Ovary (tissue), 3 donors: ENCODE data around the gene PYM1.

Source experiments
- EP300 ChIP-seq: sonication (generic); formaldehyde crosslinking; IDR thresholded peaks from one replicate; pipeline ENCODE4 v1.6.1; 2017; ENCODE audit warnings: antibody characterized with exemption
- POLR2A ChIP-seq: fragments of 450-650 bp; IDR thresholded peaks from one replicate; pipeline ENCODE4 v1.6.1; 2017; ENCODE audit warnings: antibody characterized with exemption, mild to moderate bottlenecking, moderate library complexity
- TF ChIP-seq, protein P1 (sequence below), 3 donors: fragments of 450-650 bp in 2 of 3; fragments of 200-600 bp in 1 of 3; IDR thresholded peaks; one replicate each; pipeline versions ENCODE4 v1.5.1 to v1.8.0; 2016 to 2022; ENCODE audit warnings: antibody characterized with exemption in 3 of 3, mild to moderate bottlenecking in 1 of 3
- donor health status: DM: no; HTN: no; CAD: no.

DNA sequence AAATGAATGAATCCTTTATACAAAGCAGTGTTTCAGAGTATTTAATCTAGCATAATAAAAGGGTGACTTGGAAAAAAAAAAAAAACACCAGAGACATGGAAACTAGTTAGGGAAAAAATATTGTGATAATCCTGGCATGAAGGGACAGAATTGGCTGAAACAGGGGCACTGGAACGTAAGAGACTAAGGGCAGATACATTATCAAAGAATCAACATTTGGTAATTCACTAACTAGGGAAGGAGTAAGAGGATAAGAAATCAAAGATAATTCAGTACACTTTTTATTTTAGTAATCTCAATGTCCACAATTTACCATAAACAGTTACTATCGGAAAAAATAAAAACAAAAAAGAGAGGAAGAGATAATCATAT is 18.2 kb downstream of the PYM1 start:
- TF ChIP-seq, protein P1, sequence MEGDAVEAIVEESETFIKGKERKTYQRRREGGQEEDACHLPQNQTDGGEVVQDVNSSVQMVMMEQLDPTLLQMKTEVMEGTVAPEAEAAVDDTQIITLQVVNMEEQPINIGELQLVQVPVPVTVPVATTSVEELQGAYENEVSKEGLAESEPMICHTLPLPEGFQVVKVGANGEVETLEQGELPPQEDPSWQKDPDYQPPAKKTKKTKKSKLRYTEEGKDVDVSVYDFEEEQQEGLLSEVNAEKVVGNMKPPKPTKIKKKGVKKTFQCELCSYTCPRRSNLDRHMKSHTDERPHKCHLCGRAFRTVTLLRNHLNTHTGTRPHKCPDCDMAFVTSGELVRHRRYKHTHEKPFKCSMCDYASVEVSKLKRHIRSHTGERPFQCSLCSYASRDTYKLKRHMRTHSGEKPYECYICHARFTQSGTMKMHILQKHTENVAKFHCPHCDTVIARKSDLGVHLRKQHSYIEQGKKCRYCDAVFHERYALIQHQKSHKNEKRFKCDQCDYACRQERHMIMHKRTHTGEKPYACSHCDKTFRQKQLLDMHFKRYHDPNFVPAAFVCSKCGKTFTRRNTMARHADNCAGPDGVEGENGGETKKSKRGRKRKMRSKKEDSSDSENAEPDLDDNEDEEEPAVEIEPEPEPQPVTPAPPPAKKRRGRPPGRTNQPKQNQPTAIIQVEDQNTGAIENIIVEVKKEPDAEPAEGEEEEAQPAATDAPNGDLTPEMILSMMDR (IDR thresholded peaks at IDR 0.05): no peak
- TF ChIP-seq POLR2A (no peak), EP300 (no peak)
